Thyroid gland (tissue), 4 donors: Measurements from ENCODE around the gene PPP2R5E. TPM values are rescaled to one million over a fixed set of nuclear protein-coding genes. Genes with fewer than 3 reads are reported as not detected.

Source experiments
- DNase-seq, 2 donors: peaks; one replicate each; pipeline ENCODE4 v3.0.0-alpha.2; 2019
- H3K27ac ChIP-seq, 3 donors: fragments of 200-600 bp; sonication (generic); 1 replicate in 2 of 3; 2 replicates in 1 of 3; pipeline ENCODE4 v1.5.1; 2016 to 2019; ENCODE audit warnings: mild to moderate bottlenecking in 1 of 3, moderate library complexity in 1 of 3
- H3K27me3 ChIP-seq: fragments of 200-600 bp; sonication (generic); one replicate; pipeline ENCODE4 v1.5.1; 2019
- H3K36me3 ChIP-seq, 2 donors: fragments of 200-600 bp; sonication (generic); one replicate each; pipeline ENCODE4 v1.5.1; 2016 to 2019
- H3K4me1 ChIP-seq, 2 donors: fragments of 200-600 bp; sonication (generic); one replicate each; pipeline ENCODE4 v1.5.1; 2017 to 2019
- H3K4me3 ChIP-seq, 3 donors: fragments of 200-600 bp; sonication (generic); replicated peaks in 1 of 3; 1 replicate in 2 of 3; 2 replicates in 1 of 3; pipeline ENCODE4 v1.5.1; 2016; ENCODE audit warnings: mild to moderate bottlenecking in 1 of 3
- H3K9me3 ChIP-seq: fragments of 200-600 bp; sonication (generic); one replicate; pipeline ENCODE4 v1.5.1; 2017
- POLR2A ChIP-seq, 2 donors: fragments of 450-650 bp; IDR thresholded peaks; one replicate each; pipeline ENCODE4 v1.6.1; 2017; ENCODE audit warnings: antibody characterized with exemption in 2 of 2, mild to moderate bottlenecking in 2 of 2, moderate library complexity in 1 of 2
- WGBS, 2 donors: methylation state at CpG; one replicate each; pipeline ENCODE4 v1.1.5; 2017; 5-methylcytosine and 5-hydroxymethylcytosine counted together
- intact Hi-C: fragments of 100-400 bp; cut with DNase I; formaldehyde crosslinking; loops from one replicate; pipeline ENCODE4 v1.15.1; 2023
- total RNA-seq, 4 donors: library from RNA; depleted of rRNA; stranded (reverse); fragments of >200 nt; gene quantifications; one replicate each; pipeline ENCODE4 v1.2.3, GENCODE V29; 2016
- TF ChIP-seq, protein P1 (sequence below), 6 experiments: fragments of 200-600 bp in 3 of 6; fragments of 450-650 bp in 3 of 6; sonication (generic) in 3 of 6; IDR thresholded peaks; one replicate each; pipeline ENCODE4 v1.5.1; 2016 to 2019; ENCODE audit warnings: antibody characterized with exemption in 6 of 6, mild to moderate bottlenecking in 2 of 6, inconsistent platforms in 1 of 6, moderate library complexity in 1 of 6

PPP2R5E gene
- total RNA-seq, 4 donors from 2014 or later = 30.0 to 42.3 (median 36.0) TPM

DNA sequence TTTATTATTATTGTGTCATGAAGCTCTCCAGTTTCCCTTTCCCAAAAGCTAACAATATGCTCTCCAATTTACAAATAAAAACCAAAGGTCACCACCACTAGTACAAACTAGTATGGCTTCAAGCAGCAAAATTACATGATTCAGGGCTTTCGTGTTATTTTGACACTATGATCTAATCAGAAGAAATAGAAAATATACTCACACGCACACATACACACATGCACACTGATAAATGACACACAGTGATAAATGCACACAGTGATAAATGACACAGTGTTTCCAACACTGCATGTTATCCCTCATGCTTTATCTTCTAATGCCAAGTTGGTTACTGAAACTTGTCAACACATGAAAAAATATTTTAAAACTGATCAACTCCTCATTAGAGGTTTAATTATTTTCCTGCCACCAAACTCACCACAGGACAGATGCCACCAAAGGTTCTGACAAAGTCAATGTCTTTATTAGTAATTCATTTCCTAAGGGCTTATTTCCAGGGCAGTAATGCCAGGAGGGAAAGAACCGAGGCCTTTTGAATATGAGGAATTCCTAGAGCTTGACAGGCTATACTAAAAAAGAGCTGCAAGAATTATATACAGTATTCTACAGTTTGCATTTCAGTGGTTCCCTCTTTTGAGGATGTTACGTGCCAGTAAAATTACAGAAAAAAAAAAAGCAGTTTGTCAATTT is 82.4 kb downstream of the PPP2R5E start:
- Histone ChIP-seq H3K4me3 (no peak overlapping the region), H3K36me3 (no peaks in the 10 kb centered on the region), H3K4me1 (peaks cover 8 to 10% of the 10 kb centered on the region in 2 donors), H3K27me3 (no peaks in the 10 kb centered on the region), H3K27ac (no peak overlapping the region), H3K9me3 (no peaks in the 10 kb centered on the region)
- DNase-seq = no peak
- WGBS, 2 donors = 90% methylated on average over 4 of the region's 4 CpGs
- TF ChIP-seq POLR2A (IDR thresholded peaks at IDR 0.05) = no peak
- TF ChIP-seq, protein P1, sequence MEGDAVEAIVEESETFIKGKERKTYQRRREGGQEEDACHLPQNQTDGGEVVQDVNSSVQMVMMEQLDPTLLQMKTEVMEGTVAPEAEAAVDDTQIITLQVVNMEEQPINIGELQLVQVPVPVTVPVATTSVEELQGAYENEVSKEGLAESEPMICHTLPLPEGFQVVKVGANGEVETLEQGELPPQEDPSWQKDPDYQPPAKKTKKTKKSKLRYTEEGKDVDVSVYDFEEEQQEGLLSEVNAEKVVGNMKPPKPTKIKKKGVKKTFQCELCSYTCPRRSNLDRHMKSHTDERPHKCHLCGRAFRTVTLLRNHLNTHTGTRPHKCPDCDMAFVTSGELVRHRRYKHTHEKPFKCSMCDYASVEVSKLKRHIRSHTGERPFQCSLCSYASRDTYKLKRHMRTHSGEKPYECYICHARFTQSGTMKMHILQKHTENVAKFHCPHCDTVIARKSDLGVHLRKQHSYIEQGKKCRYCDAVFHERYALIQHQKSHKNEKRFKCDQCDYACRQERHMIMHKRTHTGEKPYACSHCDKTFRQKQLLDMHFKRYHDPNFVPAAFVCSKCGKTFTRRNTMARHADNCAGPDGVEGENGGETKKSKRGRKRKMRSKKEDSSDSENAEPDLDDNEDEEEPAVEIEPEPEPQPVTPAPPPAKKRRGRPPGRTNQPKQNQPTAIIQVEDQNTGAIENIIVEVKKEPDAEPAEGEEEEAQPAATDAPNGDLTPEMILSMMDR (IDR thresholded peaks at IDR 0.05) = no peak
- intact Hi-C loops = no loop called here

DNA sequence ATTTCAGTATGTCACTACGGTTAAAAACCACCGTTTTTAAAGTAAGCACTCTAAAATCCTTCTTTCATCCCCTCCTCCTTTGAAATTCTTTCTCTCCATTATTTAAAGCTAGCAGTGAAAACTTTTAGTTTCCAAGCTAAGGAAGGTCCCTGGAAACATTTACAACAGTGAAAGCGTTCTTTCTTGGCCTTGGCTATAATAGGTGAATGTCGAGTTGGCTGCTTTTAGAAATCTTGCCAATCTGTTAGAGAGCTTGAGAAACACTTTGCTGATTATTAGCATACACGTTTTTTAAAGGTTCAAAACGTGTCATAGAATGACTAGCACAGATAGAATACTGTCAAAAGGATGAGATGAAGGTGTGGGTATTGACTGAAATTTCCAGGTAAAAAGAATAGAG is 83.4 kb downstream of the PPP2R5E start:
- Histone ChIP-seq H3K4me3 (no peak overlapping the region), H3K9me3 (no peaks in the 10 kb centered on the region), H3K4me1 (peaks cover 13 to 16% of the 10 kb centered on the region in 2 donors), H3K27ac (no peak overlapping the region), H3K27me3 (no peaks in the 10 kb centered on the region), H3K36me3 (no peaks in the 10 kb centered on the region)
- TF ChIP-seq, protein P1 (IDR thresholded peaks at IDR 0.05) = no peak
- TF ChIP-seq POLR2A (IDR thresholded peaks at IDR 0.05) = no peak
- whole genome bisulfite sequencing, 2 donors = 45 to 54% methylated on average over 6 of the region's 6 CpGs
- intact Hi-C loops = no loop called here
- DNase-seq = no peak

DNA sequence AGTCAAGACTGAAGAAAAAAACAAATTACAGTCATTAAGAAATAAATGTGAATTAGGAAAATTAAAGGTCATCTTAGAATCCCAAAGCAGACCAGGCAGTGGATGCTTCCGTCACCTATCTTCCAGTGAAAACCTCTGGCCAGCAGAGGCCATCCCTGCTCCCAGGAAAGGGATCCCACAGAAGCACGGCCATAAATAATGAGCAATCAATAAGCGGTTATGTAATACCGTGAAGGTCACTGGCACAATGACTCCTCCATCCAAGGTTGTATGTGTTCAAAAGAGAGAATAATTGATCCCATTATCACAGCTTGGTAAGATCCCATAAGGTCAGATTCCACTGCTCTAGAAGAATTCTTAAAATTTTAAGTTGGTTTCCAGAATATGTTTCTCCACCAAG is 85.7 kb downstream of the PPP2R5E start:
- Histone ChIP-seq H3K36me3 (no peaks in the 10 kb centered on the region), H3K4me3 (no peak overlapping the region), H3K27me3 (no peaks in the 10 kb centered on the region), H3K27ac (no peak overlapping the region), H3K9me3 (no peaks in the 10 kb centered on the region), H3K4me1 (peaks cover 29 to 37% of the 10 kb centered on the region in 2 donors)
- 92 to 96% methylated on average over 4 of the region's 4 CpGs for WGBS, 2 donors
- no peak for DNase-seq
- TF ChIP-seq, protein P1 (IDR thresholded peaks at IDR 0.05) = no peak
- TF ChIP-seq POLR2A (IDR thresholded peaks at IDR 0.05) = no peak
- intact Hi-C loops = no loop called here

DNA sequence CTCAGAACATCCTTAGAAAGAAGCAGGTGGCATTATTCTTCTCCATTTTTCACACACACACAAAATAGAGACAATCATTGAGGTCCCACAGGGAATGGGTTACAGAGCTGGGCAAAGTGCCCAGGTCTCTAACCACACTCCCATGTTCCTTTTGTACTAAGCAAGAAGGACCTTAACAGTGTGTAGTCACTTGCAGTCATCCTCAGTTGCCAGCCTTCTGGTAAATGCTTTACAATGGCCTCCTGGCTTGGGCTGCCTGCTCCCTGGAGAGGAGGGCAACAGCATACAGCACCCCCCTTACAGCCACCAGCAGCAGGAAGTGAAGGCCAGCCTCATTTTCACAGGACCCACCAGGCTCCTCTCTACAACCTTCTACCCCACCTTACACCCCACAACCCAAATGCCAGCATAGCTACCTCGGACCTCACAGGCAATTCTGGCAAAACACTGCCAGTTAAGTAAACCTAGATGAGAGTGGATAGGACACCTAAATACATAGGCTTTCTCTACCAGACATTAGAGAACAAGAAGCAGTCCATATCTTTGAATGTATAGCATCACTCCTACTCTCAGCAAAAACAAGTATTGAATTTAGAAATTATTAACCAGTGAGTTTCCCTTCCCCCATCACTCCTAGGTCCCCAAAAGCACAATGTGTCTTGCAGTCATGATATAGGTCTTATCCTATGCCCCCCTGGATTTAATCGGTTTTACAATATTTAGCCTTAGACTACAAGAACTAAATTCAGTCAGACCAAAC is 88.1 kb downstream of the PPP2R5E start:
- no peak for TF ChIP-seq POLR2A (IDR thresholded peaks at IDR 0.05)
- TF ChIP-seq, protein P1 (IDR thresholded peaks at IDR 0.05) = no peak
- Histone ChIP-seq H3K27me3 (no peaks in the 10 kb centered on the region), H3K36me3 (no peaks in the 10 kb centered on the region), H3K9me3 (no peaks in the 10 kb centered on the region), H3K4me3 (no peak overlapping the region), H3K4me1 (peaks cover 26 to 37% of the 10 kb centered on the region in 2 donors), H3K27ac (no peak overlapping the region)
- WGBS, 2 donors = 88 to 100% methylated on average over 2 of the region's 2 CpGs
- DNase-seq = peak; percentile 29 to 36
- intact Hi-C loops = no loop called here

DNA sequence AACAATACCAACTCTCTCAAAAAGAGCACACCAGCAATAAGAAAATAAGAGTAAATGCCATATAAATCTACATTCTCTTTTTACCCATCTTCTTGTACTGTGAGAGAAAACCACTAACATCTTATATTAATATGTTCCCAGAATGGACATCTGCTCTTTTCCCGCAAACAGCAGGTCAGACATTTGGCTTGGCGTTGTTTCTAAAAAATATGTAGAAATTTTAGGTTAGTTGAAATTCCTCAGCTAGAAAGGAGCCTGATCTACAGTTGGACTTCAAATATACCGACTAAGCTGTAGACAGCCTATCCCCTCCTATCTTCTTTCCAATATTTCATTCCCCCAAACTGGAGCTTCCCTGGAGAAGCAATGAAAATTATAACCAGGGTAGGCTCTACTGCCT is 88.7 kb downstream of the PPP2R5E start:
- Histone ChIP-seq H3K9me3 (no peaks in the 10 kb centered on the region), H3K27me3 (no peaks in the 10 kb centered on the region), H3K27ac (no peak overlapping the region), H3K4me3 (no peak overlapping the region), H3K36me3 (no peaks in the 10 kb centered on the region), H3K4me1 (peaks cover 21 to 34% of the 10 kb centered on the region in 2 donors)
- TF ChIP-seq POLR2A (IDR thresholded peaks at IDR 0.05) = no peak
- TF ChIP-seq, protein P1 (IDR thresholded peaks at IDR 0.05) = no peak
- intact Hi-C loops = no loop called here
- 91 to 97% methylated on average over 3 of the region's 3 CpGs for WGBS, 2 donors
- no peak for DNase-seq
